ENCODE data around the gene FRMD4B. TPM values are rescaled to one million over a fixed set of nuclear protein-coding genes. Genes with fewer than 3 reads are reported as not detected.

The FRMD4B gene
- total RNA-seq, 4 donors from 2014 or later: 39.5 to 71.0 (median 56.0) TPM

DNA sequence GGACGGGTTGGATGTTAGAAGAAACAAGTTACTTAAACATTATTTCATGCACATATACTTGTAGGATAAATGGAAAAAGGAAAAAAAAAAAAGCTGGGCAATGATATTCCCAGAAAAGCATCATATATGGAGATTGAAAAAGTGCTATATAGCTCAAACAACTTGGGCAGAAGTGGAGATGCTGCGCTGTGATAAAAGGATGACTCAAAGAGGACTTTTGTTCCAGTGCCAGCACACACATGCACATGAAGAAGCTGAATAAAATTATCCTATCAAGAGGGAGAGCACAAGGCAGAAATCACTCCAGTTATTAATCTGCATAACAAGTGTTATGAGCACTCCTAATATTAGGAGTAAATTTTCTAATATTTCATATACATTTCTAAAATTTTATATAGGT, 30.9 kb downstream of the FRMD4B start:
- TF ChIP-seq, protein P1, sequence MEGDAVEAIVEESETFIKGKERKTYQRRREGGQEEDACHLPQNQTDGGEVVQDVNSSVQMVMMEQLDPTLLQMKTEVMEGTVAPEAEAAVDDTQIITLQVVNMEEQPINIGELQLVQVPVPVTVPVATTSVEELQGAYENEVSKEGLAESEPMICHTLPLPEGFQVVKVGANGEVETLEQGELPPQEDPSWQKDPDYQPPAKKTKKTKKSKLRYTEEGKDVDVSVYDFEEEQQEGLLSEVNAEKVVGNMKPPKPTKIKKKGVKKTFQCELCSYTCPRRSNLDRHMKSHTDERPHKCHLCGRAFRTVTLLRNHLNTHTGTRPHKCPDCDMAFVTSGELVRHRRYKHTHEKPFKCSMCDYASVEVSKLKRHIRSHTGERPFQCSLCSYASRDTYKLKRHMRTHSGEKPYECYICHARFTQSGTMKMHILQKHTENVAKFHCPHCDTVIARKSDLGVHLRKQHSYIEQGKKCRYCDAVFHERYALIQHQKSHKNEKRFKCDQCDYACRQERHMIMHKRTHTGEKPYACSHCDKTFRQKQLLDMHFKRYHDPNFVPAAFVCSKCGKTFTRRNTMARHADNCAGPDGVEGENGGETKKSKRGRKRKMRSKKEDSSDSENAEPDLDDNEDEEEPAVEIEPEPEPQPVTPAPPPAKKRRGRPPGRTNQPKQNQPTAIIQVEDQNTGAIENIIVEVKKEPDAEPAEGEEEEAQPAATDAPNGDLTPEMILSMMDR (IDR thresholded peaks at IDR 0.05): no peak
- no peak for ATAC-seq (ENCODE audit: low FRiP score)

DNA sequence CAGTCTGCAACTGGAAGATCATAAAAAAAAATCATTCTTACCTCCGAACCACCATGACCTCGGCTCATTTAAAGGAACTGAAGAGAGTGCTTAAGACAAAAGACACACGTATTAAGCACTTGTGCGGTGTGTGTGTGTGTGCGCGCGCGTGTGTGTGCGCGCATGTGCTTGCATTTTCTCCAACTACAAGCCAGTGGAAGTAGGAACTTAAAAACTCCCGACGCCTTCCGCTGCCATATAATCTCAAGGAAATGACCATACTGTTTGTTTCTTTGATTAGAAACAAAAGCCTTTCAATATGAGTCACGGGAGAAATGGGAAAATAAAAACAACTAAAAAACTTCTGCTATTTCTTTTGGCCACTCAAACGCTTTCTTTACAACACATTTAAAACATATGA, 32.4 kb downstream of the FRMD4B start:
- no peak for DNase-seq (ENCODE audit: low spot score)

More for the DNA sequence above, 30.9 kb downstream of the FRMD4B start:
- no peak for DNase-seq (ENCODE audit: low spot score)

DNA sequence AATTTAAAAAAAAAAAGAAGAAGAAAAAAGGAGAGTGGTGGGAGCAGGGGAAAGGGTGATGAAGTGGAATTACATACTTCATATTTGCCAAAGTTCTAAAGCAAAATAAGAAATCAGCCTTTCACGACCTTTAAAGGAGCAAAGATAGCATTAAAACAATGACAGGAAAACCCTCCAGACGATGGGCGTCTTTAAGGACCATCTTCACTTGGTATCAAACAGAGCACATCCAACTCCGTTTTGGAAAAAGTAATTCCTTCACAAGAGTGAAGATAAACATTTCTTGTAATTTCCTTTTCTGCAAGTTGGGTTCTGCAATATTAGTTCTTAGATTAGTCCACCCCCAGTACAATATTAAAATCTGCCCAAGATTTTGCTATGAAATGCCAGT, 32.8 kb downstream of the FRMD4B start:
- ATAC-seq (ENCODE audit: low FRiP score): no peak
- DNase-seq (ENCODE audit: low spot score): no peak
- TF ChIP-seq, protein P1 (IDR thresholded peaks at IDR 0.05): no peak

More for the DNA sequence above, 32.4 kb downstream of the FRMD4B start:
- no peak for ATAC-seq (ENCODE audit: low FRiP score)
- TF ChIP-seq, protein P1 (IDR thresholded peaks at IDR 0.05): no peak

DNA sequence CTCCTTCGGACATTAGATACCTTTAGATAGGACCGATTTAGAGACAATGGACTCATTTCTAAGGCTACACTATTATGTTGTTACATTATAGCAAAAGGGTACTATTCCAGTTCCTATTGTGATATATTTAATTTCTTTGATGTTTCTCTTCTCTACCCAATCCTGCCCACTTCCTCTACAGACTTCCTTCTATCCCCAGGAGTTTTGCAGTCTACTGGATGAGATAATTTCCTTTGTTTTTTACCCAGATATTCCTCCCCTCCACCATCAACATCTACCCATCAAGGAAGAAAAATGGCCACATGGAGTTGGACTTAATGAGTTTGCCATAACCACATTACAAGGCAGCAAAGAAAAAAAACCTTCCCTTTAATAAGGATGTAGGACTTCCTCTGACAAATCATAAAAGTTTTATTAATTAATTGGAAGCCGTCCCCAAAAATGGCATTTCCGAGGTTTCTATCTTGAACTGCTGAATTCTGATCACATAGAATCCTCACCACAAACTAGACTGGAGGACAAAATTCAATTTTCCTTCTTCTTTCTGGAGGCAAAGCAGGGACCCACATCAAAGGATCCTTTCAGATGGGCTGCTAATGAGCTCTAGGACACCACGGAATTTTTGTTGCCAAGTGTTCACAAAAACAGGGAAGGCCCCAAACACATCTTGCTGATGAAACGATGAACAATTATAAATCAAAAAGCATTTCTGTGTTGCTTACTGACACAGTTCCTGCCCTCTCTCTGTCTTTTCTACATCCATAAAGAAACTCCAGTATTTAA, 33.4 kb downstream of the FRMD4B start:
- ATAC-seq (ENCODE audit: low FRiP score) (no peak), DNase-seq (ENCODE audit: low spot score) (no peak)
- TF ChIP-seq, protein P1 (IDR thresholded peaks at IDR 0.05): no peak

DNA sequence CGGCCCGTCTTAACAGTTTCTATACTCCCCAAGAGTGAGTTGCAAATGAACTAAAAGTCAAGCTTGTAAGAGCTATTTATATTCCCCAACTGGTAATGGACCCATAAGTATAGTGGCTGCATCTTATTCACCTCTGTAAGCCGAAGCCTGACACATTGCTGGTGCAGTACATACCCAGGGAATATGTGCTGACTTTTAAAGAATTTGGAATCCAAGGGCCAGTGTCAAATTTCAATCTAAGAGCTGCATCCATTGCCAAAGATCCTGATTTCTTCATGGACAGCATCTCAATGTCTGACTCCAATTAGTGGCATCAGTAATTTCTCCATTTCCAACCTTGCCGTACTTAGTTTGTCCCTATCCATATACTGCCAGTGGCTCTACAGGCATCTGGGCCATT, 42.0 kb downstream of the FRMD4B start:
- DNase-seq (ENCODE audit: low spot score) (no peak), ATAC-seq (ENCODE audit: low FRiP score) (no peak)
- TF ChIP-seq, protein P1 (IDR thresholded peaks at IDR 0.05): no peak

DNA sequence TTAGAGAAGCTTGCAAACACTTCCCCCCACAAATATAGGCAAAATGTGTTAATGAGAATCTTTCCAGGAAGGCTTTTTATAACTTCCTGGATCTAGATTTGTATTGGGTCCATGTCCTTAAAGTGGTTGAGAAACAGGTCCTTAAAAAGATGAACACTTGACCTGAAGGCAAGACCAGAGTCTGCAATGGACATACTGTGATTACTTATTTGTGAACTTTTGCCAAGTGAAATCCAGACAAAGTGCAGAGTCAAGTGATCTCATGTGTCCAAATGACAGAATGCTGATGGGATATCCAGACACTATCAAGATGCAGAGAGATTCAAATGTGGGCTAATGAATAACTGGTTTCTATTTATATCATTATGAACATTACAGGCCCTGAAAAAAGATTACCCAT, 43.8 kb downstream of the FRMD4B start:
- TF ChIP-seq, protein P1 (IDR thresholded peaks at IDR 0.05): no peak
- ATAC-seq (ENCODE audit: low FRiP score) (no peak), DNase-seq (ENCODE audit: low spot score) (no peak)

DNA sequence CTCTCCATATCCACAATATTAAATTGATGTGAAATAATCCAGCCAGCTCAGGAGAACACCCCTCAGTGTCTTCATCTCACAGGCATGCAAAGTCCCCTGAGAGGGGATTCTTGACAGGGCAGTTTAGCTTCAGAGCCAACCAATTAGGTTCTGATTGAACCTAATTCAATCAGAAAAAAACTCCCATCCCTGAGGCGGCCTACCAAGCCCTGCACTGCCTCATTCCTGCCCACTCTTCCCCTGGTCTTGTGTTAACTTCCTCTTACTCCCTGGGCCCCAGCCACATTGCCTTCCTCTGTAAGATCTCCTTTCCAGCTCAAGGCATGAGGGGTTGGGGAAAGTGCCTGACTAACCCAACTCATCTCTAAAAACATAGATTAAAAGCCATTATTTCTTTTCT, 46.1 kb downstream of the FRMD4B start:
- ATAC-seq (ENCODE audit: low FRiP score): no peak
- DNase-seq (ENCODE audit: low spot score): no peak

More for the DNA sequence above, 46.1 kb downstream of the FRMD4B start:
- TF ChIP-seq, protein P1 (IDR thresholded peaks at IDR 0.05): no peak

Measured in omental fat pad (tissue), 4 donors.